Endothelial cell (in vitro differentiated cells): Measurements from ENCODE around the gene NFATC2. TPM values are rescaled to one million over a fixed set of nuclear protein-coding genes. Genes with fewer than 3 reads are reported as not detected.

Source experiments
- DNase-seq: peaks from one replicate; pipeline ENCODE4 v3.0.0; 2021; ENCODE audit warnings: low spot score
- H3K27ac Mint-ChIP-seq: one replicate; pipeline ENCODE4 v1.8.0; 2021; ENCODE audit warnings: mixed read lengths, inconsistent platforms; ENCODE audit not compliant: unreplicated experiment
- H3K27me3 Mint-ChIP-seq: one replicate; pipeline ENCODE4 v1.8.0; 2021; ENCODE audit warnings: mild to moderate bottlenecking, moderate library complexity, mixed read lengths, inconsistent platforms; ENCODE audit not compliant: unreplicated experiment
- H3K36me3 Mint-ChIP-seq: one replicate; pipeline ENCODE4 v1.8.0; 2021; ENCODE audit warnings: mild to moderate bottlenecking, low read depth, mixed read lengths, inconsistent platforms; ENCODE audit not compliant: unreplicated experiment
- H3K4me1 Mint-ChIP-seq: one replicate; pipeline ENCODE4 v1.8.0; 2021; ENCODE audit warnings: mild to moderate bottlenecking, mixed read lengths, inconsistent platforms; ENCODE audit not compliant: unreplicated experiment
- H3K4me3 Mint-ChIP-seq: one replicate; pipeline ENCODE4 v1.8.0; 2021; ENCODE audit warnings: mild to moderate bottlenecking, mixed read lengths, inconsistent platforms; ENCODE audit not compliant: unreplicated experiment
- H3K9me3 Mint-ChIP-seq: one replicate; pipeline ENCODE4 v1.8.0; 2021; ENCODE audit warnings: mixed read lengths, inconsistent platforms; ENCODE audit not compliant: unreplicated experiment
- CTCF ChIP-seq: fragments of 200-600 bp; sonication (generic); IDR thresholded peaks from one replicate; pipeline ENCODE4 v1.5.0; 2021; ENCODE audit warnings: antibody characterized with exemption; ENCODE audit not compliant: unreplicated experiment
- total RNA-seq: library from RNA; stranded (reverse); fragmentation: NEBNext Ultra II Directional; extraction: Animal tissue kit (Norgen Biotek cat#: 25700); gene quantifications from one replicate; pipeline ENCODE4 v1.2.1, GENCODE V29; 2021; ENCODE audit not compliant: unreplicated experiment

NFATC2 gene
- total RNA-seq, 1 donor from 2014 or later = 3.5 TPM

DNA sequence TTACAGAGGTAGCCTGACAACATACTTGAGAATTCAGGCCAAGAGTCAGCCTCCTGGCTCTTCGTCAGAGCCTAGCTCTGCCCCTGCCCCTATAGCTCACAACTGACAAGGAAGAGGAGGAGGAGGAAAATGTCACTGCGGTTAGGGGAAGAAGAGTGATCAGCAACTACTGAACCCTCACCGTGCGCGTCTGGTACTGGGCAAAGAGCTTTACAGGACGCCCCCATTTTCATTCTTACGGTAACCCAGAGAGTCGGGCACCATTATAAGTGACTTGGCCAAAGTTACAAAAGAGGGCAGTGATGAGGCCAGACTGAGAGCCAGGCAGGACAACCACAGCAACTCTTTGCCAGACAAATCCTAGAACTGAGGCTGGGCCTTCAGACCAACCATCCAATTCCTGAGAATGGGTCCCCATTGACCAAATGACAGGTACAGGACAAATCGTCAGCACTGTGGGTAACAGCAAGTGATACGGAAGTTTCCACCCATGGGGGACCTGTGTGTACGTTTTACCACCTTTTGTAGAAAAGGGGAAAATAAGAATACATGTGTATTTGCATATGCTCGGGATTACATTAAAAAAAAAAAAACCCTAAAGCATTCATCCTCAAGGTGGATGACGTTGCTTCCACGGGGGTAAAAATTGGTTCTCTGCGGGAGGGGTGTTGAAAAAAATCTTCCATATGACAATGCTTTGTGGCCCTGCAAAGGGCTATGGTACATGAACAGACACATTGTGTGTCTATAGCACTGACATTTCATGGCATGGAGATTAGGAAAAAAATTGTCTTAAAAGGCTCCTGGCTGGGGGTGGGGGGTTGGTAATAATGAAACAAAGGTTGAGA, 118.0 kb downstream of the NFATC2 start:
- no peak overlapping the region for H3K27ac Mint-ChIP-seq
- H3K4me3 Mint-ChIP-seq = no peak overlapping the region
- H3K9me3 Mint-ChIP-seq = no peaks in the 10 kb centered on the region
- peaks cover 3% of the 10 kb centered on the region for H3K27me3 Mint-ChIP-seq
- H3K4me1 Mint-ChIP-seq = peaks cover 21% of the 10 kb centered on the region
- TF ChIP-seq CTCF = no peak
- no peaks in the 10 kb centered on the region for H3K36me3 Mint-ChIP-seq
- DNase-seq = no peak

DNA sequence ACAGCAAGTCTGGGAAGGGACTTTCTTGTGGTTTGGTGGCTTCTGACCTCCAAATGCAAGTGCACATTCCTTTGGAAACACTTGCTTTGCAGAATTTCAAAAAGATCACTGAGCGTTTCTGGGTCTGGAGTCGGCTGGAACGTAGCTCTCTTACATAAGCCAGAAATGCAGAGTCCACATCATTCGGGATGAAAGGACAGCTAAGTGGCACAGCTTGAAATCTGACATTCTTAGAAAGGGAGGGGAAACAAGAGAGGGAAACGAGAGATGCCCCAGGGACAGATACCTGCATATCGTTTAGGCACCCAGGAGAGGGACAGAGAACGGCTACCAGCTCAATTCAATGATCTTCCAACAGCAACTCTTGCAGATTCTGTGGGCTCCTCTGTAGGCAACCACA, 118.7 kb downstream of the NFATC2 start:
- no peak for DNase-seq
- Mint-ChIP-seq H3K4me3 (no peak overlapping the region), H3K27ac (no peak overlapping the region), H3K36me3 (no peaks in the 10 kb centered on the region), H3K27me3 (peaks cover 3% of the 10 kb centered on the region), H3K9me3 (no peaks in the 10 kb centered on the region), H3K4me1 (peaks cover 22% of the 10 kb centered on the region)
- no peak for TF ChIP-seq CTCF

GRCh38 chr20:51423290-51423667, 119.2 kb downstream of the NFATC2 start:
- Mint-ChIP-seq H3K4me3 (no peak overlapping the region), H3K27me3 (peaks cover under 1% of the 10 kb centered on the region), H3K4me1 (peaks cover 17% of the 10 kb centered on the region), H3K27ac (no peak overlapping the region), H3K9me3 (no peaks in the 10 kb centered on the region), H3K36me3 (no peaks in the 10 kb centered on the region)
- no peak for DNase-seq
- no peak for TF ChIP-seq CTCF

GRCh38 chr20:51422514-51423289, 119.8 kb downstream of the NFATC2 start:
- DNase-seq = no peak
- no peaks in the 10 kb centered on the region for H3K9me3 Mint-ChIP-seq
- peaks cover 11% of the 10 kb centered on the region for H3K4me1 Mint-ChIP-seq
- H3K27me3 Mint-ChIP-seq = no peaks in the 10 kb centered on the region
- no peaks in the 10 kb centered on the region for H3K36me3 Mint-ChIP-seq
- no peak overlapping the region for H3K4me3 Mint-ChIP-seq
- no peak for TF ChIP-seq CTCF
- H3K27ac Mint-ChIP-seq = no peak overlapping the region

DNA sequence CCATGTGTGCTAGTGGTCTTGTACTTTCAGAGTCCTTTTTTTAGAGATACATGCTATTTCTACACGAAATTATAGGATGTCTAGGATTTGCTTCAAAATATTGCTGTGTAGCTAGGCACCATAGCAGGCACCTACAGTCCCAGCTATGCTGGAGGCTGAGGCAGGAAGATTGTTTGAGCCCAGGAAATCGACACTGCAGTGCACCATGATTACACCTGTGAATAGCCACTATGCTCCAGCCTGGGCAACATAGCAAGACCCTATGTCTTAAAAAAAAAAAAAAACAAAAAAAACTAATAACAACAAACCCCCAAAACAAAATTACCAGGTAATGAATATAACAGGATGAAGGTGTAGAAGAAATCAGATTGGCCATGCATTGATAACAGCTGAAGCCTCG, 121.7 kb downstream of the NFATC2 start:
- Mint-ChIP-seq H3K9me3 (no peaks in the 10 kb centered on the region), H3K4me3 (no peak overlapping the region), H3K4me1 (peaks cover 23% of the 10 kb centered on the region), H3K27me3 (no peaks in the 10 kb centered on the region), H3K36me3 (no peaks in the 10 kb centered on the region), H3K27ac (no peak overlapping the region)
- DNase-seq = no peak
- no peak for TF ChIP-seq CTCF
